CD14-positive monocyte (primary cell): ENCODE measurements around the gene ABHD1. TPM values are rescaled to one million over a fixed set of nuclear protein-coding genes. Genes with fewer than 3 reads are reported as not detected.
A peak's percentile ranks its signal among the peaks of the same experiment; 100 is the strongest.

Experiments used
- DNase-seq, 3 donors: peaks; one replicate each; pipeline ENCODE4 v3.0.0-alpha.2; 2011 to 2022
- H2AFZ ChIP-seq: 2 replicates; pipeline ENCODE4 v1.6.0; 2012; ENCODE audit warnings: mild to moderate bottlenecking, low read depth, low read length, inconsistent platforms; ENCODE audit not compliant: insufficient read depth, poor library complexity, severe bottlenecking
- H3K27ac ChIP-seq, 2 donors: 1 replicate in 1 of 2; 2 replicates in 1 of 2; pipeline ENCODE4 v1.5.1; 2012 to 2013; ENCODE audit warnings: low read length in 2 of 2, control low read depth in 1 of 2, inconsistent platforms in 1 of 2, low read depth in 1 of 2, mild to moderate bottlenecking in 1 of 2
- H3K27me3 ChIP-seq, 2 donors: one replicate each; pipeline versions ENCODE4 v1.6.0 to v1.6.1; 2011 to 2013; ENCODE audit warnings: low read length in 2 of 2; ENCODE audit not compliant: control insufficient read depth in 2 of 2, insufficient read depth in 2 of 2
- H3K36me3 ChIP-seq, 2 donors: replicated peaks in 1 of 2; 1 replicate in 1 of 2; 2 replicates in 1 of 2; pipeline versions ENCODE4 v1.5.1 to v1.6.1; 2012 to 2013; ENCODE audit warnings: low read length in 2 of 2, control low read depth in 1 of 2, inconsistent platforms in 1 of 2, mild to moderate bottlenecking in 1 of 2; ENCODE audit not compliant: insufficient read depth in 2 of 2, control insufficient read depth in 1 of 2
- H3K4me1 ChIP-seq, 2 donors: 1 replicate in 1 of 2; 2 replicates in 1 of 2; pipeline versions ENCODE4 v1.5.1 to v1.6.1; 2012 to 2013; ENCODE audit warnings: low read length in 2 of 2, control low read depth in 1 of 2, inconsistent platforms in 1 of 2, mild to moderate bottlenecking in 1 of 2, moderate library complexity in 1 of 2; ENCODE audit not compliant: insufficient read depth in 2 of 2, control insufficient read depth in 1 of 2
- H3K4me2 ChIP-seq: replicated peaks from 2 replicates; pipeline ENCODE3; 2012; ENCODE audit warnings: low read length, moderate library complexity, mild to moderate bottlenecking; ENCODE audit not compliant: poor library complexity, severe bottlenecking; ENCODE audit errors: extremely low read depth
- H3K4me3 ChIP-seq, 3 experiments: fragments of 200-600 bp in 1 of 3; sonication (generic) in 1 of 3; replicated peaks in 1 of 3; 1 replicate in 2 of 3; 2 replicates in 1 of 3; pipeline ENCODE4 v1.5.1; 2011 to 2013; ENCODE audit warnings: low read length in 3 of 3, mild to moderate bottlenecking in 3 of 3, control low read depth in 2 of 3, low read depth in 2 of 3, inconsistent platforms in 1 of 3, moderate library complexity in 1 of 3
- H3K79me2 ChIP-seq: 2 replicates; pipeline ENCODE4 v1.6.0; 2012; ENCODE audit warnings: mild to moderate bottlenecking, control low read depth, inconsistent platforms, low read length, moderate library complexity; ENCODE audit not compliant: insufficient read depth
- H3K9ac ChIP-seq: 2 replicates; pipeline ENCODE4 v1.6.0; 2017; ENCODE audit warnings: low read length, mild to moderate bottlenecking; ENCODE audit not compliant: insufficient read depth, poor library complexity, severe bottlenecking
- H3K9me3 ChIP-seq, 2 donors: replicated peaks in 1 of 2; 1 replicate in 1 of 2; 2 replicates in 1 of 2; pipeline versions ENCODE4 v1.5.1 to v1.6.1; 2012 to 2013; ENCODE audit warnings: low read length in 2 of 2, control low read depth in 1 of 2; ENCODE audit not compliant: control insufficient read depth in 1 of 2, insufficient read depth in 1 of 2
- H4K20me1 ChIP-seq: 2 replicates; pipeline ENCODE4 v1.6.0; 2012; ENCODE audit warnings: mild to moderate bottlenecking, low read length, control low read depth, moderate library complexity; ENCODE audit not compliant: insufficient read depth
- H3K27ac Mint-ChIP-seq, 7 donors: one replicate each; pipeline ENCODE4 v1.8.0; 2020; ENCODE audit warnings: mild to moderate bottlenecking in 7 of 7, mixed read lengths in 7 of 7, moderate library complexity in 6 of 7, inconsistent platforms in 2 of 7
- H3K27me3 Mint-ChIP-seq, 3 donors: one replicate each; pipeline ENCODE4 v1.8.0; 2021 to 2022; ENCODE audit warnings: low read depth in 3 of 3, mild to moderate bottlenecking in 3 of 3, mixed read lengths in 3 of 3, moderate library complexity in 3 of 3, inconsistent platforms in 1 of 3
- H3K36me3 Mint-ChIP-seq, 2 donors: one replicate each; pipeline ENCODE4 v1.8.0; 2020; ENCODE audit warnings: mixed read lengths in 2 of 2, inconsistent platforms in 1 of 2, mild to moderate bottlenecking in 1 of 2
- H3K4me1 Mint-ChIP-seq: one replicate; pipeline ENCODE4 v1.8.0; 2020; ENCODE audit warnings: mild to moderate bottlenecking, mixed read lengths
- H3K4me3 Mint-ChIP-seq, 2 donors: one replicate each; pipeline ENCODE4 v1.8.0; 2020; ENCODE audit warnings: mild to moderate bottlenecking in 2 of 2, mixed read lengths in 2 of 2, moderate library complexity in 1 of 2
- H3K9me3 Mint-ChIP-seq, 7 donors: one replicate each; pipeline ENCODE4 v1.8.0; 2020 to 2022; ENCODE audit warnings: mixed read lengths in 7 of 7, mild to moderate bottlenecking in 6 of 7, moderate library complexity in 6 of 7, inconsistent platforms in 2 of 7
- CTCF ChIP-seq: fragments of 200-600 bp; IDR thresholded peaks from one replicate; pipeline ENCODE4 v1.8.0; 2022; ENCODE audit warnings: antibody characterized with exemption, mild to moderate bottlenecking
- WGBS: methylation state at CpG from one replicate; pipeline ENCODE4 v1.1.5; 2013; ENCODE audit warnings: missing lambda C conversion rate; ENCODE audit not compliant: insufficient coverage; 5-methylcytosine and 5-hydroxymethylcytosine counted together
- intact Hi-C, 2 donors: fragments of 100-400 bp; cut with micrococcal nuclease; formaldehyde crosslinking; loops; one replicate each; pipeline versions ENCODE4 v1.15.0 to v1.15.1; 2023
- polyA plus RNA-seq, 3 donors: library from polyadenylated mRNA; depleted of rRNA in 1 of 3; unstranded in 2 of 3; stranded (reverse) in 1 of 3; fragments of 300-500 nt in 2 of 3; fragments of >200 nt in 1 of 3; fragmentation: Illumina TruSeq in 2 of 3; gene quantifications; 1 replicate in 2 of 3; 2 replicates in 1 of 3; pipeline ENCODE4 v1.2.3, GENCODE V29; 2012 to 2021

Gene ABHD1
- polyA plus RNA-seq, 3 donors: 0.08 to 1.2 (median 0.25) TPM

DNA sequence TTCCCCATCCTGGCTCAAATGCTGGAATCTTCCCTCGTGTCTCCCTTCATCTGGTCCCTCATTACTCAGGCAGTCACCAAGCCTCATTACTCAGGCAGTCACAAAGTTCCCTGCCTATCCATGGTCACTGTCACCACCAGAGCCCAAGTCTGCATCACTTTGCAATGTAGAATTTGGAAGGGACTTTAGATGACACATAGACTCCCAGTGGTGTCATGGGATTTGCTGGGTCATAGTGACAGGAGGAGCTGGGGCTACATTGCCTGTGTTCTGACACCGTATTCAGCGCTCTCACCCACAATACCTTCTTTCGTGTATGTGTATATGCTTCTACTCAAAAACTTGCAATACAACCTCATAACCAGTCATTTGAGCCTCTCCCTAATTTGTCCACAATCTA is 47.3 kb upstream of the ABHD1 start:
- Histone ChIP-seq H4K20me1 (no peaks in the 10 kb centered on the region), H3K4me1 (peaks cover 50 to 61% of the 10 kb centered on the region in 2 donors), H3K27me3 (no peaks in the 10 kb centered on the region), H3K9me3 (no peaks in the 10 kb centered on the region), H3K27ac (no peak overlapping the region), H3K4me2 (no peak overlapping the region), H3K4me3 (no peak overlapping the region), H3K36me3 (no peaks in the 10 kb centered on the region), H3K9ac (no peak overlapping the region), H2AFZ (no peak overlapping the region), H3K79me2 (peaks cover 5% of the 10 kb centered on the region)
- Mint-ChIP-seq H3K27ac (peak overlapping the region in 2 of 7 donors; percentile 17 to 28), H3K27me3 (peaks cover 0 to 7% (median 0%) of the 10 kb centered on the region in 3 donors), H3K4me3 (peak overlapping the region in 1 of 2 donors; percentile 8), H3K4me1 (peaks cover 69% of the 10 kb centered on the region), H3K9me3 (peaks cover 0 to 2% (median 0%) of the 10 kb centered on the region in 7 donors), H3K36me3 (no peaks in the 10 kb centered on the region)
- peak; percentile 17 to 61 (median 22) for DNase-seq
- TF ChIP-seq CTCF: no peak
- WGBS: 90% methylated on average over 1 of the region's 4 CpGs
- intact Hi-C loops: no loop called here

GRCh38 chr2:27077231-27077630 is 46.4 kb upstream of the ABHD1 start:
- H3K27ac Mint-ChIP-seq: peak overlapping the region in 1 of 7 donors; percentile 71
- WGBS: 87% methylated on average over 6 of the region's 7 CpGs
- H3K27me3 ChIP-seq: no peaks in the 10 kb centered on the region
- H3K4me1 ChIP-seq: peaks cover 54 to 65% of the 10 kb centered on the region in 2 donors
- H3K27ac ChIP-seq: no peak overlapping the region
- peaks cover 0 to 2% (median 0%) of the 10 kb centered on the region in 7 donors for H3K9me3 Mint-ChIP-seq
- no peaks in the 10 kb centered on the region for H3K9me3 ChIP-seq
- H3K9ac ChIP-seq: no peak overlapping the region
- H3K36me3 Mint-ChIP-seq: no peaks in the 10 kb centered on the region
- intact Hi-C loops: no loop called here
- DNase-seq: no peak
- H3K4me3 ChIP-seq: no peak overlapping the region
- H4K20me1 ChIP-seq: no peaks in the 10 kb centered on the region
- no peak overlapping the region for H3K4me2 ChIP-seq
- peaks cover 72% of the 10 kb centered on the region for H3K4me1 Mint-ChIP-seq
- H3K4me3 Mint-ChIP-seq: no peak overlapping the region
- TF ChIP-seq CTCF: no peak
- H2AFZ ChIP-seq: no peak overlapping the region
- H3K79me2 ChIP-seq: peaks cover 5% of the 10 kb centered on the region
- H3K36me3 ChIP-seq: no peaks in the 10 kb centered on the region
- peaks cover 0 to 7% (median 0%) of the 10 kb centered on the region in 3 donors for H3K27me3 Mint-ChIP-seq
